ENCODE results near the gene BTBD17. TPM values are rescaled to one million over a fixed set of nuclear protein-coding genes. Genes with fewer than 3 reads are reported as not detected.

The BTBD17 gene
- total RNA-seq, 1 experiment from 2014 or later, result 0.10 TPM

Other genes with a start within 250 kb of the BTBD17 start
- gene RPL38, start 158.2 kb downstream of the BTBD17 start, total RNA-seq (2014; rRNA removed; shearing (Covaris generic)), result 1,500 and 1,729 TPM in 2 replicates
- 0.05 and 0.33 TPM in 2 replicates for gene TTYH2, start 148.3 kb downstream of the BTBD17 start, total RNA-seq (2014; rRNA removed; shearing (Covaris generic))
- not detected in 2 replicates for gene DNAI2, start 87.6 kb downstream of the BTBD17 start, total RNA-seq (2014; rRNA removed; shearing (Covaris generic))
- gene KIF19, start 35.6 kb downstream of the BTBD17 start, total RNA-seq (2014; rRNA removed; shearing (Covaris generic)), result 2.4 and 2.5 TPM in 2 replicates
- gene GPR142, start 5.6 kb upstream of the BTBD17 start, total RNA-seq (2014; rRNA removed; shearing (Covaris generic)), result 0.15 and 1.3 TPM in 2 replicates
- 145 and 149 TPM in 2 replicates for gene GPRC5C, start 70.2 kb upstream of the BTBD17 start, total RNA-seq (2014; rRNA removed; shearing (Covaris generic))
- not detected in 2 replicates for gene CD300A, start 104.8 kb upstream of the BTBD17 start, total RNA-seq (2014; rRNA removed; shearing (Covaris generic))
- gene CD300LB, start 169.6 kb upstream of the BTBD17 start, total RNA-seq (2014; rRNA removed; shearing (Covaris generic)), result not detected in 2 replicates
- 0.48 and 0.68 TPM in 2 replicates for gene CD300C, start 184.2 kb upstream of the BTBD17 start, total RNA-seq (2014; rRNA removed; shearing (Covaris generic))
- gene CD300H, start 205.6 kb upstream of the BTBD17 start, total RNA-seq (2014; rRNA removed; shearing (Covaris generic)), result not detected in 2 replicates
- gene CD300LD, start 230.4 kb upstream of the BTBD17 start, total RNA-seq (2014; rRNA removed; shearing (Covaris generic)), result not detected in 2 replicates